Measurements from ENCODE around the gene LANCL2.

GRCh38 chr7:55335786-55336185 is 29.4 kb upstream of the LANCL2 start:
- TF ChIP-seq POLR2A (IDR thresholded peaks at IDR 0.05) = no peak
- TF ChIP-seq, protein P1, sequence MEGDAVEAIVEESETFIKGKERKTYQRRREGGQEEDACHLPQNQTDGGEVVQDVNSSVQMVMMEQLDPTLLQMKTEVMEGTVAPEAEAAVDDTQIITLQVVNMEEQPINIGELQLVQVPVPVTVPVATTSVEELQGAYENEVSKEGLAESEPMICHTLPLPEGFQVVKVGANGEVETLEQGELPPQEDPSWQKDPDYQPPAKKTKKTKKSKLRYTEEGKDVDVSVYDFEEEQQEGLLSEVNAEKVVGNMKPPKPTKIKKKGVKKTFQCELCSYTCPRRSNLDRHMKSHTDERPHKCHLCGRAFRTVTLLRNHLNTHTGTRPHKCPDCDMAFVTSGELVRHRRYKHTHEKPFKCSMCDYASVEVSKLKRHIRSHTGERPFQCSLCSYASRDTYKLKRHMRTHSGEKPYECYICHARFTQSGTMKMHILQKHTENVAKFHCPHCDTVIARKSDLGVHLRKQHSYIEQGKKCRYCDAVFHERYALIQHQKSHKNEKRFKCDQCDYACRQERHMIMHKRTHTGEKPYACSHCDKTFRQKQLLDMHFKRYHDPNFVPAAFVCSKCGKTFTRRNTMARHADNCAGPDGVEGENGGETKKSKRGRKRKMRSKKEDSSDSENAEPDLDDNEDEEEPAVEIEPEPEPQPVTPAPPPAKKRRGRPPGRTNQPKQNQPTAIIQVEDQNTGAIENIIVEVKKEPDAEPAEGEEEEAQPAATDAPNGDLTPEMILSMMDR (IDR thresholded peaks at IDR 0.05) = no peak

Measured in uterus (tissue), 2 donors.